ENCODE data around the gene DOCK4. TPM values are rescaled to one million over a fixed set of nuclear protein-coding genes. Genes with fewer than 3 reads are reported as not detected.
A peak's percentile ranks its signal among the peaks of the same experiment; 100 is the strongest.

The DOCK4 gene
- total RNA-seq, 1 donor from 2014 or later = 43.0 TPM

GRCh38 chr7:111855161-111855841 is 350.9 kb downstream of the DOCK4 start:
- no peaks in the 10 kb centered on the region for H3K27me3 Mint-ChIP-seq (ENCODE audit: low read depth)
- DNase-seq (ENCODE audit: low spot score) = no peak
- H3K36me3 Mint-ChIP-seq (ENCODE audit: low read depth) = peaks cover 17% of the 10 kb centered on the region
- H3K4me1 Mint-ChIP-seq (ENCODE audit: low read depth) = peaks cover 13% of the 10 kb centered on the region
- no peaks in the 10 kb centered on the region for H3K9me3 Mint-ChIP-seq (ENCODE audit: low read depth)
- H3K4me3 Mint-ChIP-seq (ENCODE audit: unreplicated experiment) = no peak overlapping the region
- TF ChIP-seq CTCF (IDR thresholded peaks at IDR 0.05) = peak; percentile 82
- no peak overlapping the region for H3K27ac Mint-ChIP-seq (ENCODE audit: unreplicated experiment)

- TF ChIP-seq CTCF (IDR thresholded peaks at IDR 0.05) = peak; percentile 64
- Mint-ChIP-seq H3K27me3 (ENCODE audit: low read depth) (no peaks in the 10 kb centered on the region), H3K4me1 (ENCODE audit: low read depth) (peaks cover 13% of the 10 kb centered on the region), H3K36me3 (ENCODE audit: low read depth) (peaks cover 18% of the 10 kb centered on the region), H3K4me3 (ENCODE audit: unreplicated experiment) (no peak overlapping the region), H3K27ac (ENCODE audit: unreplicated experiment) (no peak overlapping the region), H3K9me3 (ENCODE audit: low read depth) (no peaks in the 10 kb centered on the region)
- no peak for DNase-seq (ENCODE audit: low spot score)
These were observed 352.8 kb downstream of the DOCK4 start for GRCh38 chr7:111853201-111853990.

DNA sequence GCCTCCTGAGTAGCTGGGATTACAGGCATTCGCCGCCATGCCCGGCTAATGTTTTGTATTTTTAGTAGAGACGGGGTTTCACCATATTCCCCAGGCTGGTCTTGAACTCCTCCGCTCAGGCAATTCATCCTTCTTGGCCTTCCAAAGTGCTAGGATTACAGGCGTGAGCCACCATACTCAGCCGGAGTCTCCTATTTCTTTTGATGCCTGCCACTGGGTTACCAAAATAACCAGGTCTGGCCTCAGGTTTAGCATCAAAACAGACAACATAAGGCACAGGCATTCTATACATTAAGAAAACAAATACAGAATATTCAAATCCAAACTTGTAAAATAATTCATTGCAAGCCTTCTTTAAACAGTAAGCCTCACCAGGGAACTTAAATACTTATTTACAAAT is 354.1 kb downstream of the DOCK4 start:
- no peak for TF ChIP-seq CTCF (IDR thresholded peaks at IDR 0.05)
- Mint-ChIP-seq H3K36me3 (ENCODE audit: low read depth) (peaks cover 19% of the 10 kb centered on the region), H3K9me3 (ENCODE audit: low read depth) (no peaks in the 10 kb centered on the region), H3K27ac (ENCODE audit: unreplicated experiment) (no peak overlapping the region), H3K4me1 (ENCODE audit: low read depth) (peaks cover 13% of the 10 kb centered on the region), H3K4me3 (ENCODE audit: unreplicated experiment) (no peak overlapping the region), H3K27me3 (ENCODE audit: low read depth) (no peaks in the 10 kb centered on the region)
- DNase-seq (ENCODE audit: low spot score) = no peak

- Mint-ChIP-seq H3K9me3 (ENCODE audit: low read depth) (no peaks in the 10 kb centered on the region), H3K36me3 (ENCODE audit: low read depth) (peaks cover 24% of the 10 kb centered on the region), H3K27me3 (ENCODE audit: low read depth) (no peaks in the 10 kb centered on the region), H3K4me3 (ENCODE audit: unreplicated experiment) (no peak overlapping the region), H3K27ac (ENCODE audit: unreplicated experiment) (no peak overlapping the region), H3K4me1 (ENCODE audit: low read depth) (no peaks in the 10 kb centered on the region)
- DNase-seq (ENCODE audit: low spot score) = no peak
- TF ChIP-seq CTCF (IDR thresholded peaks at IDR 0.05) = no peak
These were observed 359.3 kb downstream of the DOCK4 start for GRCh38 chr7:111846898-111847297.

DNA sequence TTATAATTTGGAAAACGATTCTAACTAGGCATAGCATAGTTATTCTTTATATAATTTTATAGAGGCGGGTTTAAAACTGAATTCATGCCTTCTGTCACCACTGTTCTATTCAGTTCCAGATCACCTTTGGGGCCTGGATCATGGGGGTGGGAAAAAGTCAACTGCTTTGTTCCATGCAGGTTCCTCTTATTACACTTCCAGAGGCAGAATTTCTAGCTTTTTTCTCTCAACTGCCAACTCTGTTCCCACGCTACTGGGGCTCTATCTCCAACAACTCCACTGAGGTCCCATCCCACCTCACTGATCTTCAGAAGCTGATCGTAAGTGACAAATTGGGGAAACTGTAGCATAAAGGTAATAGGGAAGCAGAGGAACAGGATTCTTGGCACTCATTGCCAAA is 360.3 kb downstream of the DOCK4 start:
- no peaks in the 10 kb centered on the region for H3K4me1 Mint-ChIP-seq (ENCODE audit: low read depth)
- no peaks in the 10 kb centered on the region for H3K9me3 Mint-ChIP-seq (ENCODE audit: low read depth)
- no peaks in the 10 kb centered on the region for H3K27me3 Mint-ChIP-seq (ENCODE audit: low read depth)
- H3K36me3 Mint-ChIP-seq (ENCODE audit: low read depth) = peaks cover 24% of the 10 kb centered on the region
- no peak overlapping the region for H3K27ac Mint-ChIP-seq (ENCODE audit: unreplicated experiment)
- no peak overlapping the region for H3K4me3 Mint-ChIP-seq (ENCODE audit: unreplicated experiment)
- no peak for DNase-seq (ENCODE audit: low spot score)
- no peak for TF ChIP-seq CTCF (IDR thresholded peaks at IDR 0.05)
